HG03025 (cell line): ENCODE measurements around the gene FSTL4.

Experiments
- ATAC-seq: cut with Tn5 transposase; IDR thresholded peaks from one replicate; pipeline ENCODE4 v1.9.1; 2021; ENCODE audit warnings: mild to moderate bottlenecking, moderate library complexity; ENCODE audit not compliant: unreplicated experiment, low FRiP score

FSTL4 gene

DNA sequence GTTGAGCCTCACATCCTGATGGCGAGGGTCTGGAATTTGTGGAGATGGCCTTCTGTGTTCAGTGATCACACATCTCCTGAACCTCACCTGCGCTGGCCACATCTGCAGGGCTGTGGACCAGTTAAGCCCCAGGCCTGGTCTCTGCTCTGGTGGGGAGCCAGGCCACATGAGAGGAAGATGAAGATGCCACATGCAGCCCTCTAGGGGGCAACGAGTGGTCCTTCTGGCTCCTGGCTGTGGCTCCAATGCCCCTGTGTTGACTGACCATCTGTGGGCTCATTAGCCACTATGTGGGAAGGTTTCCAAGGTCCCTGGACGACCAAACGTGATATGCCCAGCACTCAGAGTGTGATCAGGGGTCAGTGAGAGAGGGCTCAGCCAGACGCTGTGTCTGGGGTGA lies 357.5 kb downstream of the FSTL4 start:
- ATAC-seq, result no peak

DNA sequence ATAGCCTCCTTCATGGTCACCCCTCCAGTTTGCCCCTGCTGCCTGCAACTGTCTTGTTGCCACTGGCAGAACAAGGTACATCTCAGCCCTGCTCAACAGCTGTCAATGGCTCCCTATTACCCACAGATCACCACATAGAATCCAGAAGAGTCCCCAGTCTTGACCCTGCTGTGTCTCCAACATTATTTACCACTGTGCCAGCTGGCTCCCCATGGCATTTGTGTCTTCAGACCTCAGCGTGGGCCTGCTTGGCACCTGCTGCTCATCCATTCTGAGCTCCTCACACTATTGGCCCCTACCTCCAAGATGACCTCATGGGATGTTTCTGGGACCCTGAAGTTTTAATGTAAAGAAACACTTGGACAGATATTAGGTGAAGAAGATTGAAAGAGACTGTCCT lies 358.7 kb downstream of the FSTL4 start:
- ATAC-seq, result no peak

DNA sequence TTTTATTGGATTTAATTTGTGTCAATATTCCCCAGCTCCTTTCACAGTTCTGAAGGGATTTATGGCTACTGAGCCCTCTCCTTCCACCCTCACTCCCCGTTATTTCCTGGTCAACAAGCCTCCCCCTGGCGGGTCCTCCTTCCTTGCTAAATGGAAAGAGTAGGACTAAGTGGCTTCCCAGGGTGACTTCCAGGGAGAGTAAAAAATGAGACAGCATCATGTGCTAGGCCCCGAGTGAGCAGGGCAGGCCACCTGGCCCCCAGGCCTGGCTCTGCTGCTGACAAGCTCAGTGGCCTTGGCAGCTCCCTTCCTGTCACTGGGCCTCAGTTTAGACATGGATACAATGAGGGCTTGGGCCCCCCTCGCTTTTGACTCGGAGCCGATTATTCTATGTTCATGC lies 359.3 kb downstream of the FSTL4 start:
- no peak for ATAC-seq

DNA sequence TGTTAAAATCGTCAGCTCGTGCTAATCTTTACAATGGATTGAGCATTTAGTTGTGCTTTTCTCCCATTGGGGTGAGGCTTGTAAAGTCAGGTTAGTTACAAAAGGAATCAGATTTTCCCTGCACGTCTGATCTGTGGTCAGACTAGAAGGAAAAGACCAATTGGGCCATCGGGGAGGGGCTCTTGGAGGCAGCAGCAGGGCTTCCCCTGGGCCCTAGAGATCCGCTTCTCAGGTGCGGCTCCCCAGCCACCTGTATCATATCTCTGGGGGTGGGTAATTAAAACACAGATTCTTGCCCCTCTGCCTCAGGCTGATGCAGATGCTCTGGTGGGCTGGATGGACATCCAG lies 360.2 kb downstream of the FSTL4 start:
- no peak for ATAC-seq

DNA sequence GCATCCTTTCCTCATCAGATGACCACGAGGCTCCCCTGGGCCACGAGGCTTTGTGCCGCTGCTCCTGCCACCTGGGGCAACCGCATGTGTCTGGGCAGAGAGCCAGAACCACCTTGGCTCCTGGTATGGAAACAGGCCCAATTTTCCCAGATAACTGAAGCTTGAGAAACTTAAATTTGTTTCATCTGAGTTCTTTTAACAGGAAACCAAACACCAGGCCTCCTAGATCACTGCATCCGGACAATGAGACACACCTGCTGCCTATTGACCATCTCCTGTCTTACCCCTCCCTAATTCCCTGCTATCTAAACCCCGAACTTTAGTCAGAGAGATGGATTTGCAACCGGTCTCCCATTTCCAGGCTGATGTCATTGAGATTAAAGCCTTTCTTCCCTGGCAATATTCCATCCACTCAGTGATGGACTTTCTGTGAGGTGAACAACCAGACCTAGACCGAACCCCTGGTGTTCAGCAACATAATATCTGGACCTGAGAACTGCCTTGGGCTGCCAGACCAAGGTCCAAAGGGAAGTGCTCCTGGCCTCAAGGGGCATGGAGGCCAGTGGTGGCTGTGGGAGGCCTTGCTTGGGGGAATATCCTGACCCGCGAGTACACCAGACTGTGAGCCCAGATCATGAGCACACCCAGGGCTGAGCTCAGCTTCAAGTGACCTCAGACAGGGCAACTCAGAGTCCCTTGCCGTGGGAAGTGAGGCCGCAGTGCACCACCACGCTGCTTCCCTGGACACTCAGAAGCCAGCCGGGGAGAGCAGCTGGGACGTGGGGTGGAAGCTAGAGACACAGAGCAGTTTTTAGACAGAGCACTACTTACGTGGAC lies 360.8 kb downstream of the FSTL4 start:
- ATAC-seq, result no peak

DNA sequence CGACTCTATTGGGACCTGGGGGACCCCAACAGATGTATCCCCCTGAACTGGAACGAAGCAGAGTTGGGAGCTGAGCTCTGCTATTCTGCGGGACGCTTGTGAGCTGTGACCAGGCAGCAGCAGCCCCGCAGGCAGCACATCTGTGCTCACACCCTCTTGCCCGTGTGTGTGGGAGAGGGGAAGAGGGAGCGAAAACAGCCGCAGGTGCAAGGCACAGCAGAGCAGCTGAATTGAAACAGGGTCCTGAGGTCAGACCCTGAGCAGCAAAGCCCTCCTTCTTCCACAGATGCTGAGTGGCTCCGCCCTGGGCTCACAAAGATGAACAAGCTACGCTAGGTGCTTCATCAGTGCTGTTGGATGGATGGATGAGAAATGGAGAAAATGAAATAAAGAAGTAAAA lies 361.8 kb downstream of the FSTL4 start:
- ATAC-seq, result no peak

DNA sequence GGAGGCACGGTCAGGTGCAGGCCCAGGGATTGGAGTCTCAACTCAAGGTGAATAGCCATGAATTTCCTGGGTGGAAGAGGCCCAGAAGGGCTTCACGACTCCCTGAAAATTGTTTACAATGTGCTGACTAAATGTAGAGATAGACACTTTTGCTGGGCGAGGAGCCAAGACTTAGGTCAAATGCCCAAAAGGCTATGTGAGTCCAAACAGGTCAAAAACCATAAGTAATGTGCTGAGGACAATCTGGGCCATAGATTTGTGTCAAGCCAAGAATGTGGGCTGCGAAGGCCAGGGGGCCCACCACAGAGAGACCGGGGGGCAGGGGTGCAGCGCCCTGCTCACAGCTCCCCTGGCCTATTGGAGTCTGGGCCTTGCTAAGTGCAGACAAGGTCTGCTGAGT lies 362.7 kb downstream of the FSTL4 start:
- ATAC-seq, result no peak

DNA sequence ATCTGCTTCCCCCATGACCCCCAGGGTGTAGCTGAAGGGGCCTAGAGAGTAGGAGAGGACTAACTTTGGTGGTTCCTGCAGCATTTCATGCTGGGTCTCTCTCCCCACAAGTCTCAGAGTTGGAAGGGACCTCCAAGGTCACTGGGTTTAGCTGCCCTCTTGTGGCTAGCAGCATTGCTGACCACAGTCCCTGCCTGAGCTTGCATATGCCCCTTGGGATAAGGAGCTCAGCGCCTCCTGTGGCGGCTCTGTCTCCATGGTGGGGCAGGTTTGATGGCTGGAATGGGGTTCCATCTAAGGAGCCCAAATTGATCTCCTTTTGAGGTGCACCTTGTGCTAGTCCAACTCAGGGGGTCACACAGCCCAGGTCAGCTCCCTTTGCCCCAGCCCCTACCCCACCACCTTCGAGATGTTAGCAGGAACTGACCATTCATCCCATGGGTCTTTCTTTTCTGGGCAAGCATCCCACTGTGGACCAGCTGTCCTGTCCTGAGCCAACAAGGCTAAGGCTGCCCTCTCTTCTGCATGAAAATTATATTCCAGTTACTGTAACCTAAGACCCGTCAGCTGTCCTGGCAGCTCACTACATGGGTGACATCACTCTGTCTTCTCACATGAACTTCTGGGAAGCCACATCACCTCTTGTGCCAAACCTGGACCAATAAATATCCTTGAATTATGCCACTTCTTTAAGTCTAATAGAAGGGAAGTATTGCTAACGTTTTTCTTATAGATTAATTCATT lies 364.3 kb downstream of the FSTL4 start:
- no peak for ATAC-seq

DNA sequence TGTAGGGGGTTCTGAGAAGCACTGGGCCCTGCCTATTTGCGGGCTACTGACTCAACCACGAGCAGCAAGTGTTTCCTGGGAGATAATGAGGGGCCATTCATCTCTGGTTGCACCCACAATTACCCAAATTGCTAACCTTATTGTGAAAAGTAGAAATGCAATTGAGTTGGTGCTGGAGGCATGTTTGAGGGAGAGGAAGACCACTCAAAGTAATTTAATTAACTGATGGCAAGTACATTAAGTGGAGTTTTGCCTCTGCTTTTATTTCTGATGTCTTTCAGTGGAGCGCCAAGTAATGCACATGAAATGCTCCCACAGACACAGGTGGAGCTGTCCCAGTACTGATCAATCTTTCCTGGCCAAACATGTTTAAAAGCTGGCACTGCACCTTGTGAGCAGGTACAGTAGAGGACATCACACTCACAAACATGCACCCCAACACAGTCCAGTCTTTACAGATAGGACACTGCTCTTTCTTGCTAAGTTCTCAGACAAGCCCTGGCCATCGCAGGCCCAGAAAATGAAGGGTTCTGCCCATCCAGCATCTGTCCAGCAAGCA lies 365.1 kb downstream of the FSTL4 start:
- ATAC-seq, result no peak

DNA sequence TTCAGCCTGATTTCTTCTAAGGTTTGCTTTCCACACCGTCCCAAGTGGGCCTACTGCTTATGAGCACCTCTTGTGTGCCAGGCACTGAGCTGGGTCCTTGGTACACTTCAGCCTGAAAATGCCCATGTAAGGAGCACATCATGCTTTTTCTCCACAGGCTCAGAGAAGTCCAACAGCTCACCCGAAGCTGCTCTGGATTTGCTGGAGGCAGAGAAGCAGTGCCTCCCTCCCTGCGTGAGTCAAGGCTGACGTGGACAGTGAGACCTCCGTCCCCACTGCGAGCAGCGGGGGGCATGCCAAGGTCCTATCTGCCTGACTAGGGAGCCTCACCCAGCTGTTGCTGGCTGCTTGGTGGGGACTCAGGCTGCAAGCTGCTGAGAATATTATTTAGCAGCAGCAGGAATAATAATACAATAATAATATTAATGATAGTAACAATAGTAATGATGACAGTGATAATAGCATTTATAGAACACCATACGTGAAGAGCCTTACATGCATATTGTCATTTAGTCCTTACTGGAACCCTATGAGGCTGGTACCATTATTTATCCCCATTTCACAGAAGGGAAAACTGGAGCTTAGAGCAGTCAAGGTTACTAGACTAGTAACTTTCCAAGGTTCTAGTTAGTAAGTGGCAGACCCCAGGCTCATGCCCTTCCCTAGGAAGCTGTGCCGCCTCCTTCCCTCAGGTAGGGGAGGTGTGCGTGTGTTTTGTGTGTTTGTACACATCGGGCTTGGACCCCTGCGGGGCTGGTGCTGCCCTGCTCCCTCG lies 365.8 kb downstream of the FSTL4 start:
- no peak for ATAC-seq

DNA sequence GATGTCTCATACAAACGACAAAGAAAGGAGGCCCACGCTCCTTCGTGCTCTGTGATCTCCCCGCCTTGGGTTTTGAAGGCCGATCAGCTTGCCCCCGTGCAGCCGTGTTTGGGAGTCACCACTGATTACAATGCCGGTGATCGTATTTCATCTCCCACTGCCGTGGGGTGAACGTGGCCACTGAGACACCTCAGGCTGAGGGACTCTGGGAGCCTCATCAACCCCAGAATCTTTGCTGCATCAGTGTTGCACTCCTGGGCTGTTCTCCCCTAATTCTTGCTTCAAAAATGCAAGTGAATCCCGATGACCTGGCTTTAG lies 366.3 kb downstream of the FSTL4 start:
- no peak for ATAC-seq

DNA sequence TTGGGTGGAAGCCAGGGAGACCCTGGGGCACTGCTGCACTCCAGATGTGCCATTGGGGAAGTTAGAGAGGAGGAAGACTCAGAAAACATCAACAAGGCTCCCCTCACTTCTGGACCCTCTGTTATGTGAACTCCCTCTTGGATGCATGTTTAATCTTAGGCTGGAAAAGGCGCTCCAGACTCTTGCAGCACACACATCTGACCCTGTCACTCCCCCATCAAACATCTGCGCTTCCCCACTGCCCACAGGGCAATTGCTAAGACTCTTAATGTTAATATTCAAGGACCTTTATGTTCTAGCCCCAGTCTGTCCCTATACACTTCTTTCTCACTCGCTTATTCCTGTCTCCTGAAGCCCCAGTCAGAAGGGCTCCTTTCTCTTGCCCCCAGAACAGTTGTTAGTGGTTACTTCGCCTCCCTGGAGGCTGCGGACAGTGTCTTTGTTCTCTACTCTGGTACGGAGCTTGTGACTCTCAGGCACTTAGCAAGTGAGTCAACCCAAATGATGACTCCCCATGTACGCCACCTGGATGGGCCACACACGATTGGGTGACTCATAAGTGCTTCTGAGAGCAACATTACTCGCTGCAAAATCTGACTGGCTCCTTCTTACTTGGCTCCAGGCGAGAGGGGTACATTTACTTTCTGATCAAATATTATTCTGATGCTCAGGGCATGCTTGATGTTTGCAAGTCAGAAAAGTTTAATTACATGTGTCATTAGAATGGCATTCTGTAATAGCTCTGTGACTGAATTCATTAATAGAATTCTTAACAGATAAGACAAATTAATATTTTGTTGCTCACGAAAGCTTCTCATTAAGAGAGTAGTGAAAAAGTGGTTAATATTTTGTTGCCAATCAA lies 366.9 kb downstream of the FSTL4 start:
- ATAC-seq, result no peak

DNA sequence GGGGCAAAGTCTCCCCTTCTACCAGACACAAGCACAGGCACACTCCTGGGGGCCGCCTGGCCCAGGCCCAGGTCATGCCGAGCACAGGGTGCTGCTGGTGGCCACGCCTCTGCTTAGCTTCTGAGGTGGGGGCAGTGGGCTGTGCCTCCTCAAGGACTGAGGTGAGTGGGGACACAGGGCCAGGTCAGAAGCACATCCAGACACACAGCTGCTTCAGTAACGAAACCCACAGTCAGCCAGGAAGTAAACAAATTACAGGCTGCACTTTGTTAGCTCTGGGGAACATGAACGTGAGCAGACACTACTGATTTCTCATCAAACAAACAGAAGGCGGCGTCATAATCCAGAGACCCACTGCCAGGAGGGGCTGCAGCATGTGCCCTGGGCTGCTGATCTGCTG lies 368.1 kb downstream of the FSTL4 start:
- ATAC-seq, result peak; percentile 48

DNA sequence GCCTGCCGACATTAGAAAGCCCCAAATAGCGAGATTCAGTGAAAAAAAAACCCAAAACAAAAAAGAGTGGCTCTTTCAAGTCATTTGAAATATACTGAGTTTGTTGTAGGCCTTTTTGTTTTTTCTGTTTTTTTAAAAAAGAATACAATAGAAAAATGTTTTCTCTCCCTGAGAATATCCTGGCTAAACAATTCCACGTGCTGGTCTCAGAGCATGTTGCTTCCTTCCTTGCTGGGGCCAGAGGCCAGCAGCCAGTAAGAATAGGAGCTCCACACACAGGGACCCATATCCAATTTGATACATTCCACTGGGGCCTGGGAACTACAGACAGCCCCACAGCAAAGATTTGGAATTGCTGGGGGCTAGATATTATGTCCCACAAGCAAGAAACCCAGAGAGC lies 369.1 kb downstream of the FSTL4 start:
- ATAC-seq, result no peak

DNA sequence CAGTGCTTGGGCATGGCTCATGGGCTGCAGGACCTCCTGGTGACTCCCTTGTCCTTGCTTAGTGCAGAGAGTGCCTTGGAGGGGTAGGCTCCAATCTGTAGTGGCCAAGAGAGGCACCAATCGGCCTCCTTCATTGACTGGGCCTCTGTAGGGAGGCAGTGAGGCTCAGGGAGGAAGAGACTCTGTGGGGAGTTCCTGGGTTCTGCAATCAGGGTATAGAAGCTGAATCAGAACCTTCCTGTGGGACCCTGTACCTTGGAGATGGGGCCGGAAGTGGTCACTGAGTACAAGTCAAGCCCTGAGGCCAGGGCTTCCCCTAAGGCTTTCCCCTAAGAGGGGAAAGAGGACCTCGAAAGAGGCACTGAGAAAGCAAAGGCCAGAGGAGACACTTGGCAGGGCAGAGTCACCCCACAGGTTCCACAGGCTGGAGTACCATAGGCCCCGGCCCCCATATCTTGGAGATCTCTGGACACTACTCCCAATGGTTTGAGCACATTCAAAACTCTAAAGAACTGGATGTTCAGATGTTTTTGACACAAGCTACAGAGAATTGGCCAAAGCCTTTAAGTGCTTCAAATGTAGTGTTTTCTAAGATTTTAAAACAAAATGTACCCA lies 370.0 kb downstream of the FSTL4 start:
- ATAC-seq, result no peak

DNA sequence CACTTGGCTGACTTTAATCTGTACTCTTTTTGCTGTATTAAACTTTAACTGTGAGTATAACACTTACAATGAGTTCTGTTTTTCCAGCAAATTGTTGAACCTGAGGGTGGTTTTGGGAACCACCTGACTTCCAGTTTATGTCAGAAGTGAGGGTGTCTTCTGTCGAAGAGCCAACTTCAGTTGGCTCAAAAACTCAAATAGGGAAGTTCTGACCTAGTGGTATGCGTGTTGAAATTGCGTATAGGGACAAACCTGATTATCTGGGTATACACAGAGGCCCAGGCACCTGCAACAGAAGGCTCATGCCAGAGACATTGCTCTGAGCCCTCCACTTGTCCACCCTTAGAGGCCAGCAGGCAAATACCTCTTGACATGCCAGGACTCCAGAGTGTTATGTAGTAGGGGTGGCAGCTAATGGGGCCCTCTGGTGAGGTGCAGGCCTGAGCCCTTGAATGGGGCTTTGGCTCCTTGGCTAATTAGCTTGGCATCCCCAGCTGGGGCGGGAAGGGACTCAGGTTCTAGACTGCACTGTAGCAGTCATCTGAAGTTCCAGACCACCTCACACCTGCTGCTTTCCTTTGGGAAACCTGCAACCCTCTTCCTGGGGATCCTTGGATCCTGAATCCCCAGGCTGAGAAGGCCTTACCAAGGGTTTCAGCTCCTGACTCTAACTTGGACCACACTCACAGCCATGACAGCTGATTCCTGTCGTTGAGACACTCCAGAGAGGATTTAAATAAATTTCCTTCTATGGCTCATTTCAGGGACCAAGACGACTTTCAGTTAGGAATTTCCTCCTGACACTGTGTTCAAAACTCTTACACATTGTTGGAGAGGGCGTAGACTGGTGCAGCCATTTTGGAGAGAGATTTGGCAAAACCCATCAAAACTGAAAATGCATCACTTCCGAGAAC lies 370.9 kb downstream of the FSTL4 start:
- no peak for ATAC-seq

DNA sequence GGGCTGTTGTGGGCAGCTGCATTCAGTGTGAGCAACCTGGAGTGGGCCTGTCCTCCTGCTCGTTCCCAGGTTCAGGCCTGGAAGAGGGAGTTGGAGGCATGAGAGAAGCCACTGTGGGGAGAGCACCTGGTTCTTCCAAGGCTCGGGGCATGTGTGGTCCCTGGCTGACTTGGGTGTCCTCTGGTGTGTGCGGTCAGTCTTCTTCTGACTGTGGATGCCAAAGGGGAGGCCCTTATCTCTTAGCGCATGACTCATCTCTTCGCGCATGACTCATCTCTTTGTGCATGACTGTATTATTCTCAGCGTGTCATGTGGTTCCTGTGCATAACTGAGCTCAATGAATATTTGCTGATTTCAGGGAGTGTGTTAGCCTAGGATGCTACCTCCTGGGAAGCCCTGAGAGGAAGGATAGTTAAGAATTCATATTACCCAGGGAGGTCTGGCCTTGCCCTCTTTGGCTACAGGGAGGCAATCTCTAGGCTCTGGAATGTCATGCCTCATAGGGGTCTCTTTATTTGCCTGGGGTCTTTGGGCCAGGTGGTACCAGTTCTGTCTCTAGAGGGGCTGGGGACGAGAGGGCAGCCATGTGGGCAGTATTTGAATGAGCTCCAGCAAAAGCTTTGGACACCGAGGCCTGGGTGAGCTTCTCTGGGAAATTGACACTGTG lies 371.8 kb downstream of the FSTL4 start:
- ATAC-seq, result peak; percentile 39

DNA sequence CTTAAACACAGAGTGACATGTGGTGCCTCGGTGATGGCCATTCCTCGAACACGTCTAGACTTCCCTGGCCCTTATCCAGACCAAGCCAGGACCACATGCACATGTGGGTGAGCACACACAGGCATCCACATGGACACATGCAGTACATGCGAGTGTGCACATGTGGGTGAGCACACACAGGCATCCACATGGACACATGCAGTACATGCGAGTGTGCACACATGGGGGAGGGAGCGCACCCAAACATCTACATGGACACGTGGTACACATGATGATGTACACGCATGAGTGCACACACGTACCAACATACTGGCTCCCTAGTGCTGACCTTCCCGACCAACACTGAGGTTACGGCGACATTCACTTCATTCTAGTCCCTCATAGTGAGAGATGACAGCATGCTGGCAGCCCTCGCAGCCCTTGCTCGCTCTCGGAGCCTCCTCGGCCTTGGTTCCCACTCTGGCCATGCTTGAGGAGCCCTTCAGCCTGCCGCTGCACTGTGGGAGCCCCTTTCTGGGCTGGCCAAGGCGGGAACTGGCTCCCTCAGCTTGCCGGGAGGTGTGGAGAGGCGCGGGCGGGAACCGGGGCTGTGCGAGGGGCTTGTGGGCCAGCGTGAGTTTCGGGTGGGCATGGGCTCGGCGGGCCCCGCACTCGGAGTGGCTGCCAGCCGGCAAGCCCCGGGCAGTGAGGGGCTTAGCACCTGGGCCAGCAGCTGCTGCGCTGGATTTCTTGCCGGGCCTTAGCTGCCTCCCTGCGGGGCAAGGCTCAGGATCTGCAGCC lies 373.7 kb downstream of the FSTL4 start:
- ATAC-seq, result no peak
